ENCODE results near the gene PLLP. TPM values are rescaled to one million over a fixed set of nuclear protein-coding genes. Genes with fewer than 3 reads are reported as not detected.

Gene PLLP
- total and polyA plus RNA-seq, 9 of the 15 experiments (the other 6 are each of a cell fraction or from before 2014, with no cell fraction given), result 0.09 to 0.96 (median 0.27) TPM

DNA sequence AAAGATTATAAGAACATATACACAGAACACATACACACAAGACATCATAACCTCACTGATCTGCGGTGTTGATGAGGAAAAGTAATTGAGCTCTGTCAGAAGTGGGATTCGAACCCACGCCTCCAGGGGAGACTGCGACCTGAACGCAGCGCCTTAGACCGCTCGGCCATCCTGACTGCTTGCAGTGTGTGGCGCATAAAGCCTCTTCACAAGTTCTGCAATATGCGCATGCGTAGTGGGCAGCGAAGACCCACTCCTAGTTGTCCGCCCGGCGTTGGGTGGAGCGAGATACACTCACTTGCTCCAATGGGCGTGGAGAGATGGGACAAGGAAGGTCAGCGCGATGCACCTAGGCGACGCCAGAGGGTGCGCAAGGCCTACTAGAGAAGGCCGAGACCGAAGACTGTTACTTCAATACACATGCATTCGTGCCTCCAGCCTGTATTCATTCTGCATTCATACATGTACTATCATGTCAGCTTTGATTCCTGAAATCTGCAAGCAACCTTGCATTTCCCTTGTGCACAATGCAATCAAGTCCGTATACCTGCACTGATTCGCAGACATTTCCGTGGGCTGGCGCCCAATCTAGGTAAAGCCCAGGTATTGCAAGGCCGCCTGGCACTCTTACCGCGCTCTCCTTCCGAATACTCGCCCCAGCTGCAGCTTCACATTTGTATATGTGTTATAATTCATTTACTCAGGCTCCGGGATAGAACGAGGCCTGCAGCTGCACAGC is 16.1 kb upstream of the PLLP start (continued):
- TF ChIP-seq, protein P1, sequence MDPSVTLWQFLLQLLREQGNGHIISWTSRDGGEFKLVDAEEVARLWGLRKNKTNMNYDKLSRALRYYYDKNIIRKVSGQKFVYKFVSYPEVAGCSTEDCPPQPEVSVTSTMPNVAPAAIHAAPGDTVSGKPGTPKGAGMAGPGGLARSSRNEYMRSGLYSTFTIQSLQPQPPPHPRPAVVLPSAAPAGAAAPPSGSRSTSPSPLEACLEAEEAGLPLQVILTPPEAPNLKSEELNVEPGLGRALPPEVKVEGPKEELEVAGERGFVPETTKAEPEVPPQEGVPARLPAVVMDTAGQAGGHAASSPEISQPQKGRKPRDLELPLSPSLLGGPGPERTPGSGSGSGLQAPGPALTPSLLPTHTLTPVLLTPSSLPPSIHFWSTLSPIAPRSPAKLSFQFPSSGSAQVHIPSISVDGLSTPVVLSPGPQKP (CRISPR knock-in tag; IDR thresholded peaks at IDR 0.05), result no peak
- TF ChIP-seq, protein P2, sequence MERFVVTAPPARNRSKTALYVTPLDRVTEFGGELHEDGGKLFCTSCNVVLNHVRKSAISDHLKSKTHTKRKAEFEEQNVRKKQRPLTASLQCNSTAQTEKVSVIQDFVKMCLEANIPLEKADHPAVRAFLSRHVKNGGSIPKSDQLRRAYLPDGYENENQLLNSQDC (CRISPR knock-in tag; IDR thresholded peaks at IDR 0.05), result no peak
- TF ChIP-seq, protein P3, sequence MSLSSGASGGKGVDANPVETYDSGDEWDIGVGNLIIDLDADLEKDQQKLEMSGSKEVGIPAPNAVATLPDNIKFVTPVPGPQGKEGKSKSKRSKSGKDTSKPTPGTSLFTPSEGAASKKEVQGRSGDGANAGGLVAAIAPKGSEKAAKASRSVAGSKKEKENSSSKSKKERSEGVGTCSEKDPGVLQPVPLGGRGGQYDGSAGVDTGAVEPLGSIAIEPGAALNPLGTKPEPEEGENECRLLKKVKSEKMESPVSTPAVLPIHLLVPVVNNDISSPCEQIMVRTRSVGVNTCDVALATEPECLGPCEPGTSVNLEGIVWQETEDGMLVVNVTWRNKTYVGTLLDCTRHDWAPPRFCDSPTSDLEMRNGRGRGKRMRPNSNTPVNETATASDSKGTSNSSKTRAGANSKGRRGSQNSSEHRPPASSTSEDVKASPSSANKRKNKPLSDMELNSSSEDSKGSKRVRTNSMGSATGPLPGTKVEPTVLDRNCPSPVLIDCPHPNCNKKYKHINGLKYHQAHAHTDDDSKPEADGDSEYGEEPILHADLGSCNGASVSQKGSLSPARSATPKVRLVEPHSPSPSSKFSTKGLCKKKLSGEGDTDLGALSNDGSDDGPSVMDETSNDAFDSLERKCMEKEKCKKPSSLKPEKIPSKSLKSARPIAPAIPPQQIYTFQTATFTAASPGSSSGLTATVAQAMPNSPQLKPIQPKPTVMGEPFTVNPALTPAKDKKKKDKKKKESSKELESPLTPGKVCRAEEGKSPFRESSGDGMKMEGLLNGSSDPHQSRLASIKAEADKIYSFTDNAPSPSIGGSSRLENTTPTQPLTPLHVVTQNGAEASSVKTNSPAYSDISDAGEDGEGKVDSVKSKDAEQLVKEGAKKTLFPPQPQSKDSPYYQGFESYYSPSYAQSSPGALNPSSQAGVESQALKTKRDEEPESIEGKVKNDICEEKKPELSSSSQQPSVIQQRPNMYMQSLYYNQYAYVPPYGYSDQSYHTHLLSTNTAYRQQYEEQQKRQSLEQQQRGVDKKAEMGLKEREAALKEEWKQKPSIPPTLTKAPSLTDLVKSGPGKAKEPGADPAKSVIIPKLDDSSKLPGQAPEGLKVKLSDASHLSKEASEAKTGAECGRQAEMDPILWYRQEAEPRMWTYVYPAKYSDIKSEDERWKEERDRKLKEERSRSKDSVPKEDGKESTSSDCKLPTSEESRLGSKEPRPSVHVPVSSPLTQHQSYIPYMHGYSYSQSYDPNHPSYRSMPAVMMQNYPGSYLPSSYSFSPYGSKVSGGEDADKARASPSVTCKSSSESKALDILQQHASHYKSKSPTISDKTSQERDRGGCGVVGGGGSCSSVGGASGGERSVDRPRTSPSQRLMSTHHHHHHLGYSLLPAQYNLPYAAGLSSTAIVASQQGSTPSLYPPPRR (CRISPR knock-in tag; IDR thresholded peaks at IDR 0.05; ENCODE audit: borderline replicate concordance), result 0 out of 2 replicates have a peak, but pooled peaks have one; percentile 36
- TF ChIP-seq, protein P4, sequence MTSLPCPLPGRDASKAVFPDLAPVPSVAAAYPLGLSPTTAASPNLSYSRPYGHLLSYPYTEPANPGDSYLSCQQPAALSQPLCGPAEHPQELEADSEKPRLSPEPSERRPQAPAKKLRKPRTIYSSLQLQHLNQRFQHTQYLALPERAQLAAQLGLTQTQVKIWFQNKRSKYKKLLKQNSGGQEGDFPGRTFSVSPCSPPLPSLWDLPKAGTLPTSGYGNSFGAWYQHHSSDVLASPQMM (CRISPR knock-in tag; IDR thresholded peaks at IDR 0.05), result no peak
- TF ChIP-seq, protein P5, sequence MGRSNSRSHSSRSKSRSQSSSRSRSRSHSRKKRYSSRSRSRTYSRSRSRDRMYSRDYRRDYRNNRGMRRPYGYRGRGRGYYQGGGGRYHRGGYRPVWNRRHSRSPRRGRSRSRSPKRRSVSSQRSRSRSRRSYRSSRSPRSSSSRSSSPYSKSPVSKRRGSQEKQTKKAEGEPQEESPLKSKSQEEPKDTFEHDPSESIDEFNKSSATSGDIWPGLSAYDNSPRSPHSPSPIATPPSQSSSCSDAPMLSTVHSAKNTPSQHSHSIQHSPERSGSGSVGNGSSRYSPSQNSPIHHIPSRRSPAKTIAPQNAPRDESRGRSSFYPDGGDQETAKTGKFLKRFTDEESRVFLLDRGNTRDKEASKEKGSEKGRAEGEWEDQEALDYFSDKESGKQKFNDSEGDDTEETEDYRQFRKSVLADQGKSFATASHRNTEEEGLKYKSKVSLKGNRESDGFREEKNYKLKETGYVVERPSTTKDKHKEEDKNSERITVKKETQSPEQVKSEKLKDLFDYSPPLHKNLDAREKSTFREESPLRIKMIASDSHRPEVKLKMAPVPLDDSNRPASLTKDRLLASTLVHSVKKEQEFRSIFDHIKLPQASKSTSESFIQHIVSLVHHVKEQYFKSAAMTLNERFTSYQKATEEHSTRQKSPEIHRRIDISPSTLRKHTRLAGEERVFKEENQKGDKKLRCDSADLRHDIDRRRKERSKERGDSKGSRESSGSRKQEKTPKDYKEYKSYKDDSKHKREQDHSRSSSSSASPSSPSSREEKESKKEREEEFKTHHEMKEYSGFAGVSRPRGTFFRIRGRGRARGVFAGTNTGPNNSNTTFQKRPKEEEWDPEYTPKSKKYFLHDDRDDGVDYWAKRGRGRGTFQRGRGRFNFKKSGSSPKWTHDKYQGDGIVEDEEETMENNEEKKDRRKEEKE (IDR thresholded peaks at IDR 0.05; ENCODE audit: borderline replicate concordance in 1 of 2, control insufficient read depth in 1 of 2, low read depth in 2 of 2, low read length in 1 of 2), result no peak
- TF ChIP-seq POLR2AphosphoS2 (IDR thresholded peaks at IDR 0.05; ENCODE audit: low read length) (no peak), ILK (tag; IDR thresholded peaks at IDR 0.05; ENCODE audit: borderline replicate concordance, low read depth) (no peak), PTRF (tag; IDR thresholded peaks at IDR 0.05) (no peak), PURB (CRISPR knock-in tag; IDR thresholded peaks at IDR 0.05; ENCODE audit: low read depth) (no peak), GATAD2A (IDR thresholded peaks at IDR 0.05) (no peak), ZNF584 (CRISPR knock-in tag; IDR thresholded peaks at IDR 0.05; ENCODE audit: low read depth) (no peak), GABPB1 (CRISPR knock-in tag; IDR thresholded peaks at IDR 0.05) (peak; percentile 81), E2F3 (CRISPR knock-in tag; IDR thresholded peaks at IDR 0.05) (no peak)
- TF ChIP-seq, protein P6, sequence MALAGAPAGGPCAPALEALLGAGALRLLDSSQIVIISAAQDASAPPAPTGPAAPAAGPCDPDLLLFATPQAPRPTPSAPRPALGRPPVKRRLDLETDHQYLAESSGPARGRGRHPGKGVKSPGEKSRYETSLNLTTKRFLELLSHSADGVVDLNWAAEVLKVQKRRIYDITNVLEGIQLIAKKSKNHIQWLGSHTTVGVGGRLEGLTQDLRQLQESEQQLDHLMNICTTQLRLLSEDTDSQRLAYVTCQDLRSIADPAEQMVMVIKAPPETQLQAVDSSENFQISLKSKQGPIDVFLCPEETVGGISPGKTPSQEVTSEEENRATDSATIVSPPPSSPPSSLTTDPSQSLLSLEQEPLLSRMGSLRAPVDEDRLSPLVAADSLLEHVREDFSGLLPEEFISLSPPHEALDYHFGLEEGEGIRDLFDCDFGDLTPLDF (CRISPR knock-in tag; IDR thresholded peaks at IDR 0.05), result no peak; the same call in 1 of the 2 replicates

Measured in K562 (cell line).